Heart right ventricle (tissue), 16 donors: Measurements from ENCODE around the gene C2CD3. TPM values are rescaled to one million over a fixed set of nuclear protein-coding genes. Genes with fewer than 3 reads are reported as not detected.

Experiments
- ATAC-seq, 8 donors: fragments of 200-7000 bp; cut with Tn5 transposase; one replicate each; pipeline ENCODE4 v1.9.1; 2020; ENCODE audit warnings: mild to moderate bottlenecking in 8 of 8, moderate library complexity in 8 of 8, moderate number of reproducible peaks in 1 of 8
- DNase-seq, 2 donors: peaks; one replicate each; pipeline ENCODE4 v3.0.0-alpha.2; 2020
- H3K27ac ChIP-seq, 10 donors: fragments of 200-600 bp; sonication (generic) in 2 of 10; one replicate each; pipeline versions ENCODE4 v1.5.0 to v1.8.0; 2020 to 2022; ENCODE audit warnings: mild to moderate bottlenecking in 3 of 10
- H3K27me3 ChIP-seq, 7 donors: fragments of 200-600 bp; one replicate each; pipeline ENCODE4 v1.8.0; 2021 to 2022; ENCODE audit warnings: mild to moderate bottlenecking in 2 of 7
- H3K36me3 ChIP-seq, 9 donors: fragments of 200-600 bp; sonication (generic) in 1 of 9; one replicate each; pipeline versions ENCODE4 v1.5.0 to v1.8.0; 2020 to 2022; ENCODE audit warnings: mild to moderate bottlenecking in 2 of 9
- H3K4me1 ChIP-seq, 9 donors: fragments of 200-600 bp; sonication (generic) in 1 of 9; one replicate each; pipeline versions ENCODE4 v1.5.0 to v1.8.0; 2020 to 2022; ENCODE audit warnings: mild to moderate bottlenecking in 4 of 9
- H3K4me3 ChIP-seq, 10 donors: fragments of 200-600 bp; sonication (generic) in 2 of 10; one replicate each; pipeline versions ENCODE4 v1.5.0 to v1.8.0; 2020 to 2022; ENCODE audit warnings: mild to moderate bottlenecking in 7 of 10, moderate library complexity in 2 of 10
- H3K9me3 ChIP-seq, 11 donors: fragments of 200-600 bp in 10 of 11; sonication (generic) in 2 of 11; one replicate each; pipeline versions ENCODE4 v1.5.0 to v1.8.0; 2013 to 2022; ENCODE audit warnings: mild to moderate bottlenecking in 2 of 11, control low read depth in 1 of 11, moderate library complexity in 1 of 11
- CTCF ChIP-seq, 9 donors: fragments of 200-600 bp; sonication (generic) in 2 of 9; IDR thresholded peaks; one replicate each; pipeline versions ENCODE4 v1.5.0 to v1.8.0; 2021 to 2022; ENCODE audit warnings: antibody characterized with exemption in 9 of 9, mild to moderate bottlenecking in 5 of 9, moderate library complexity in 1 of 9
- WGBS, 2 donors: extraction: QIAGEN DNeasy Blood & Tissue Kit; methylation state at CpG; one replicate each; pipeline ENCODE4 v1.1.7; 2013; ENCODE audit warnings: inconsistent platforms in 1 of 2; 5-methylcytosine and 5-hydroxymethylcytosine counted together
- intact Hi-C, 10 donors: fragments of 100-400 bp; cut with DNase I; formaldehyde crosslinking; loops; one replicate each; pipeline versions ENCODE4 v1.11.1 to v1.14.2; 2022
- polyA plus RNA-seq, 2 donors: library from polyadenylated mRNA; stranded (reverse); fragments of 200-250 nt; gene quantifications; one replicate each; pipeline ENCODE4 v1.2.3, GENCODE V29; 2013
- total RNA-seq, 10 donors: library from RNA; stranded (reverse); fragmentation: NEBNext Ultra II Directional in 3 of 10; extraction: Animal tissue kit (Norgen Biotek cat#: 25700) in 3 of 10; gene quantifications; one replicate each; pipeline versions ENCODE4 v1.2.1 to v1.2.4, GENCODE V29; 2021 to 2023
- donor health status: Arrhythmogenic right ventricular cardiomyopathy.
- donor health status: ischemic (EF 13 %, LVEDD 7.1; RV severe dilation, severe dysfunction).
- donor health status: healthy with polysubstance abuse.
- donor health status: DM: no; HTN: yes; CAD: no.
- donor health status: DM: no; HTN: no; CAD: no.
- donor health status: ischemic (EF 25% LVEDD 6.9; RV normal size, moderate dysfunction).
- donor health status: ischemic (EF 25% LVEDD 5.7; RV mildly dilated, moderate dysfunction).
- donor health status: healthy.
- donor health status: DM: yes; HTN: yes; CAD: no.
- donor health status: Ischemic cardiomyopathy.
- donor health status: ischemic (EF 35%, LVEDD 5.7; RV mildly dilated, moderate dysfunction).
- donor health status: nonischemic (EF 11% LVEDD 7.7; RV severe dilation, severe dysfunction).
- donor health status: DM: yes; HTN: yes; CAD: no.
- donor health status: PGD.
- donor health status: ischemic (EF 29% LVEDD 5.4; RV normal size, mild dysfunction).
- donor health status: nonischemic (EF 23%, LVEDD 6.1; RV moderate dilation, normal function).

Gene C2CD3
- total and polyA plus RNA-seq, 12 donors = 7.8 to 14.8 (median 11.9) TPM

GRCh38 chr11:73972620-73973449, 198.0 kb downstream of the C2CD3 start:
- ATAC-seq (peak in 1 of 8 donors; percentile 24), DNase-seq (no peak)
- H3K4me3 ChIP-seq = no peak overlapping the region
- H3K4me1 ChIP-seq = peaks cover 0 to 49% (median 5%) of the 10 kb centered on the region in 9 donors
- 80 to 85% methylated on average over 11 of the region's 11 CpGs for WGBS, 2 donors
- no peaks in the 10 kb centered on the region for H3K27me3 ChIP-seq
- peaks cover 0 to 40% (median 2%) of the 10 kb centered on the region in 9 donors for H3K36me3 ChIP-seq
- H3K9me3 ChIP-seq = no peaks in the 10 kb centered on the region
- H3K27ac ChIP-seq = peak overlapping the region in 2 of 10 donors; percentile 14 to 53
- intact Hi-C loops = loop anchor here in 1 of 10 donors (10.0 kb wide), 1 partner anchor 52 kb away; no protein-coding TSS in a partner anchor
- TF ChIP-seq CTCF (IDR thresholded peaks at IDR 0.05) = no peak

GRCh38 chr11:73972187-73972586, 198.6 kb downstream of the C2CD3 start:
- H3K27ac ChIP-seq = no peak overlapping the region
- 84 to 100% methylated on average over 1 of the region's 1 CpG for WGBS, 2 donors
- peaks cover 0 to 34% (median 0%) of the 10 kb centered on the region in 9 donors for H3K36me3 ChIP-seq
- H3K9me3 ChIP-seq = no peaks in the 10 kb centered on the region
- no peak for ATAC-seq
- H3K4me3 ChIP-seq = no peak overlapping the region
- no peaks in the 10 kb centered on the region for H3K27me3 ChIP-seq
- TF ChIP-seq CTCF (IDR thresholded peaks at IDR 0.05) = no peak
- intact Hi-C loops = loop anchor here in 1 of 10 donors (10.0 kb wide), 1 partner anchor 53 kb away; no protein-coding TSS in a partner anchor
- no peak for DNase-seq
- H3K4me1 ChIP-seq = peaks cover 0 to 42% (median 5%) of the 10 kb centered on the region in 9 donors

DNA sequence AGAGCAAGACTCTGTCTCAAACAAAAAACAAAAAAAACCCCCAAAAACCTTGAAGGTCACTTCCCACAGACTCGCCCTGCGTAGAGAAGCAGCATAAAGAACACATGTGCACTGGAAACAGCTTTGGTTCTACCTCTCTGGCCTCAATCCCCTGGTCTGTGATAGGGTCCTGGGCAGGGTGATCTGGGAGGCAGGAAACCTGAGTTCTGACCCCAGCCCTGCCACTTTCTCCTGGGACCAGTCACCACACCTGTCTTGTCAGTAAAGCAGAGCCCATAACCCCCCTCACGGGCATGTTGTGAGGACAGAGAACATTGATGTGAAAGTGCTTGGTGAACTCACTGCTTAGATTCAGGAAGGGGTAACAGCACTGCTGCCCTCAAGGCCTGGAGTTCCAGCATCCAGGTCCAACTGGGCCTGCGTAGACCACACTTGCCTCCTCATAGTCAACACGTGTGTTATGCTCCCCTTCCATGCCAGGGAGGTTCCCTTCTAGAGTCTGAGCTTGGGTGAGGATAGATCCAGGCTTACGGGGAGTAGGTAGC, 199.6 kb downstream of the C2CD3 start:
- 88% methylated on average over 6 of the region's 6 CpGs for WGBS, 2 donors

More for the DNA sequence above, 199.6 kb downstream of the C2CD3 start:
- TF ChIP-seq CTCF (IDR thresholded peaks at IDR 0.05) = no peak
- Histone ChIP-seq H3K36me3 (peaks cover 0 to 24% (median 0%) of the 10 kb centered on the region in 9 donors), H3K4me1 (peaks cover 0 to 34% (median 5%) of the 10 kb centered on the region in 9 donors), H3K27me3 (no peaks in the 10 kb centered on the region), H3K9me3 (no peaks in the 10 kb centered on the region), H3K4me3 (no peak overlapping the region), H3K27ac (no peak overlapping the region)
- DNase-seq (no peak), ATAC-seq (peak in 1 of 8 donors; percentile 7)
- intact Hi-C loops = loop anchor here in 1 of 10 donors (10.0 kb wide), 1 partner anchor 54 kb away; no protein-coding TSS in a partner anchor
